Cerebellar nuclear complex (tissue), 1 donor: Measurements from ENCODE around the gene RNF214.
"Not testable (repeated sequence)": the region's sequence is repeated elsewhere in the genome, so short reads cannot be mapped to it uniquely, and the experiment has no call there.

ENCODE experiments used
- DNase-seq, 2 experiments: peaks; one replicate each; lab custom pipeline; 2025; lab: John Stamatoyannopoulos, UW

RNF214 gene

GRCh38 chr11:117230999-117231841 is 1.3 kb upstream of the RNF214 start:
- no peak for DNase-seq

- DNase-seq, result no peak
Measured at GRCh38 chr11:117231842-117232091, 704 bp upstream of the RNF214 start, which contains the start of gene PCSK7. TSS of gene PCSK7 (minus strand) at chr11:117232073. CDS start at chr11:117229844, 2,229 bp downstream.

GRCh38 chr11:117232911-117233409 is 489 bp downstream of the RNF214 start:
- DNase-seq, result no peak

- no peak for DNase-seq
Measured at GRCh38 chr11:117238221-117238620, 5.8 kb downstream of the RNF214 start.

GRCh38 chr11:117239295-117239694 is 6.8 kb downstream of the RNF214 start:
- no peak for DNase-seq

GRCh38 chr11:117248341-117248740 is 15.9 kb downstream of the RNF214 start:
- DNase-seq, result no peak

- no peak for DNase-seq
Measured at GRCh38 chr11:117249571-117249970, 17.1 kb downstream of the RNF214 start.

- DNase-seq, result no peak
Measured at GRCh38 chr11:117251506-117251905, 19.0 kb downstream of the RNF214 start.

- no peak for DNase-seq
Measured at GRCh38 chr11:117255966-117256365, 23.5 kb downstream of the RNF214 start.

- no peak for DNase-seq
Measured at GRCh38 chr11:117256573-117256972, 24.1 kb downstream of the RNF214 start.

GRCh38 chr11:117258576-117258975 is 26.1 kb downstream of the RNF214 start:
- no peak for DNase-seq

GRCh38 chr11:117259417-117259816 is 26.9 kb downstream of the RNF214 start:
- DNase-seq, result no peak

GRCh38 chr11:117264624-117265323 is 32.3 kb downstream of the RNF214 start:
- DNase-seq, result not testable (repeated sequence)

- DNase-seq, result no peak
Measured at GRCh38 chr11:117265745-117266144, 33.3 kb downstream of the RNF214 start.

- DNase-seq, result no peak
Measured at GRCh38 chr11:117269856-117270255, 37.4 kb downstream of the RNF214 start.

- DNase-seq, result no peak
Measured at GRCh38 chr11:117271208-117271607, 38.7 kb downstream of the RNF214 start.

- DNase-seq, result not testable (repeated sequence)
Measured at GRCh38 chr11:117272175-117272574, 39.7 kb downstream of the RNF214 start.

GRCh38 chr11:117273550-117274289 is 41.2 kb downstream of the RNF214 start:
- no peak for DNase-seq

GRCh38 chr11:117278347-117278746 is 45.9 kb downstream of the RNF214 start:
- DNase-seq, result no peak

GRCh38 chr11:117279711-117280376 is 47.4 kb downstream of the RNF214 start:
- DNase-seq, result no peak

- DNase-seq, result no peak
Measured at GRCh38 chr11:117281159-117281558, 48.7 kb downstream of the RNF214 start.

- no peak for DNase-seq
Measured at GRCh38 chr11:117281869-117282268, 49.4 kb downstream of the RNF214 start.
